Kidney glomerular epithelial cell (primary cell): ENCODE measurements around the gene PYM1.
"Not testable (repeated sequence)": the region's sequence is repeated elsewhere in the genome, so short reads cannot be mapped to it uniquely, and the experiment has no call there.

Experiments
- DNase-seq: peaks from one replicate; lab custom pipeline; 2025; lab: John Stamatoyannopoulos, UW

Gene PYM1

GRCh38 chr12:55938826-55939501, 11.3 kb upstream of the PYM1 start:
- DNase-seq: no peak

DNA sequence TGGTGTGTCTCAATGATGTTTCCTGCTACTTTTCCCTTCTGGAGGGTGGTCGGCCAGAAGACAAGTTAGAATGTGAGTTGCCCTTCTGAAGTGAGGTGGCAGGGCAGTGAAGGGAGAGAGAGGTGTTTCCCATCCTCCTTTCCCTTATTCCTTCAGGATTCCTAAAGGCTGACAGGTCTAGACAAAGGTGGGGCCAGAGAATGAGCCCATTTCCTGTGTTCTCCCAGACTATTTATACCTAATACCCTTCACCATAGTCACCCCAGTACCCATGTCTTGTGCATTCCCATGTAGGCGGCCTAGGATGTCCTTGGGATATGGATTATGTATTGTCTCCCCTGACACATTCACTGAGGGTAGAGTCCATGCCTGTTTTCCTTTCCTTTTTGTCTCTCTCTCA, 10.3 kb upstream of the PYM1 start:
- DNase-seq: no peak

- DNase-seq: no peak
These were observed 8.1 kb upstream of the PYM1 start for GRCh38 chr12:55935738-55936151.

DNA sequence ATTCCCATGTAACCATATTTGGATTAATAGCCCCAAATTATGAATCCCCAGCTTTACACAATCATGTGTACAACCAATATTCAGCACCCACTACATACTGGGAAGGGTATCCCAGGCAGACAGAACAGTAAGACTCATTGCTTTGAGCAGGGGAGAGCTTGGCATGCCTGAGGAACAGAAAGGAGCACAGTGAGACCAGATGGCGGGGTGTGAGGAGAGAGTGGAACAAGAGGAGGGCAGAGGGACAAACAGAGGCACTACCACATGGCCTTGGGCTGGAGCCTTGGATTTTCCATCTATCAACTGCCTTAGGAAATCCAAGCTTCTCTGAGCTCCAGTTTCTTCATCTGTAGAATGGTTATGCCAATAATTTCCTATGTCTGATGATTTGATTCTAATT, 7.1 kb upstream of the PYM1 start:
- DNase-seq: no peak

DNA sequence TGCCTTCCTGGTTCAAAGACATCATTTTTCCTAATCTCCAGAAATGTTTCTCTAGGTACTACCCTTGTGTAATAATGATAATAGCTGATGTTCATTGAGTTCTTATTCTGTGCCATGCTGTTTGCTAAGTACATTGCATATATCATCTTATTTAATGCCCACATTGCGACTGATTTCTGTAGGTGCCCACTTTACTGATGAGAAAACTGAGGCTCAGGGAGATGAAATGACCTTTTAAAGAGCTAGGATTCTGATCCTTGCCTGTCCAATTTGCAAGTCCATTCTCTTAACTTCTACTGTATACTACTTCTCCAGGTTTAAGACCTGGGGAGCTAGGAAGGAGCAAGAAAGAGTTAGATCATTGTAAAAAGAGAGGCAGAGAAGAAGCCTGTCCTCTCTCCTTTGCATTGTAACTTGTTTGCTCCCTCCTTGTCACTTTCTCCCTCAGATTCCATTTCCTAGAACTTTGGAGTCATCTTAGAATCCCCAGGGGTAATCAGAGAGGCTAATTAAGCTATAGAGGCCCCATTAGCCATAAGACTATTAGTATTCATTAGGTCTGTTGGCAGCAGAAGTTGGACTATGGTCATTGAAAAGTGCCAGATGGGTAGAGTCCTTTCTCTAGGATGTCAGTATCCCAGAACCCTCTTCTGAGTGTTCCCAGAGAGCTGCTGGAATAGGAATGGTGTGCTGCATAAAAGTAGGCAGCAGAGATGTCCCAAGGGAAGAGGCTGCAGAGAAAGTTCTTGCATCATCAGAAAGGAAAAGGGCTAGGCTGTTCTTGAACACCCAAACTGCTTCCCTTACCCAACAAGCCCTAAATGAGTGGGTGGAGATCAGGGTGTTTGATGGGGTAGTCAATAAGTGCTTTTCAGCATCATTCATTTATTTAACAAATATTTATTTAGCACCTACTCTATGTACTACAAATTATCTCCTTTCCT, 6.4 kb upstream of the PYM1 start:
- no peak for DNase-seq

GRCh38 chr12:55933169-55933798, 5.6 kb upstream of the PYM1 start:
- DNase-seq: peak; percentile 8

DNA sequence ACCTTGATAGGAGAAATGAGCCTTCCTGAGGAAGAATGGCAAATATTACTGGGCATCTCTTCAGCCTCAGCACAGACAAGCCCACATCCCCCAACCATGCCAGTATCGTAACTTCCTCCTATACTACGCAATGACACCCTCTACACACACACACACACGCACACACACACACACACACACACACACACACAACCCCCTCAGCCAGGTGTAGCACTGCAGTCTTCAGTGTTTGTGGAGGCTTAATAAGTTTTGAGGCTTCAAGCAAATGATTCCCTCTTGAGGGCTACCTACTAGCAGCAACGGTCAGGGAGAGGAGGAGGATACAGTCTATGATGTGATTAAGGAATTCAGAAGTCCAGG, 4.8 kb upstream of the PYM1 start:
- no peak for DNase-seq

- peak; percentile 26 for DNase-seq
These were observed 4.3 kb upstream of the PYM1 start for GRCh38 chr12:55931780-55932550.

DNA sequence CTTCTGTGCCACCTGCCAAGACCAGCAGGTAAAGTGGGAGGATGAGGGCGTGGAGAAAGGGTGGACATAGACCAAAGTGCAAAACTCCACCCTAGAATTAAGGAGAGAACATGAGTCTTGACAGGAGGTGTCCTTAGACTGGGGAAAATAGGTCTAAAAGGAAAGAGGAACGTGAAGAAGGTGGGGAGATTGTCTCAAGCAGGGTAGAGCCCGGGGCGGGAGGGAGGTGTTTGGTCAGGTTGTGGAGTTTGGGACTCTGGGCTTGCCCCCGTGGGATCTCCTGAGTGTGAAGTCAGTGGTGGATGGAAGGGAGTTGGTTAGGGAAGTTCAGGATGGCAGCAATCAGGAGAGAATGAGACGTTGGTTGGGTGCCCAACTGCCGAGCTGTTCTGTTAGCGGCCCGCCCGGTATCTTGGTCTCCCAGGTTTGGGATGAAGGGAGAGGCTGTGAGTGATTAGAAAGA, 3.7 kb upstream of the PYM1 start:
- no peak for DNase-seq

DNA sequence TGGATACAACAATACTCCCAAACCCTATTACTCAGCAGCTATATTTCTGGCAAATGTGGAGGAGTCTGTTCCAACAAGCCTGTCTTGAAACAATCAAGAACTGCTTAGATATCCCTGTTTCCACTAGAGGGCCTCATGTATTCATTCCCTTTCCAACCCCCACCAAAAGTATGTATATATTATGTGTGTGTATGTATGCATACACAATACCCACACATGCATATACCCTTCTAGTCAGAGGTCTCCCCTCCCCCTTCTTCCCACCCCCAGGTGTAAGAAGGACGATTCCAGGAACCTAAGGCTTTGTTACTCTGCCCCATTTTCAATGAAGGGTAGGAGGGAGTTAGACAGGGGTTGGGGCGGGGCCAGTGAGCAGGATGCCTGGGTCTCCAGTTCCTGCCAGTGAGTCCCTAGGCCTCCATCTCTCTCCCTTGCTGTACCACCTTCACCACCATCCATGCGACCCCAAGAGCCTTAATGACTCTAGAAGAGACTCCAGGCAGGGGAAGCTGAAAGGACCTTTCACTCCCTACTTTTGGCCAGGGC, 3.1 kb upstream of the PYM1 start, which contains the start of gene DGKA:
Gene DGKA (plus strand): TSS at position 392 of the 546 bp plus-strand sequence. CDS start 5,342 bp downstream, outside the sequence.
- DNase-seq: peak; percentile 48

- no peak for DNase-seq
These were observed 1.7 kb upstream of the PYM1 start for GRCh38 chr12:55929306-55929791.

GRCh38 chr12:55926738-55927587, 731 bp downstream of the PYM1 start:
- DNase-seq: peak; percentile 81

GRCh38 chr12:55925870-55926737, 1.6 kb downstream of the PYM1 start:
- DNase-seq: no peak

- no peak for DNase-seq
These were observed 2.3 kb downstream of the PYM1 start for GRCh38 chr12:55925371-55925770.

GRCh38 chr12:55923648-55924047, 4.0 kb downstream of the PYM1 start:
- DNase-seq: not testable (repeated sequence)

GRCh38 chr12:55922126-55922525, 5.6 kb downstream of the PYM1 start:
- no peak for DNase-seq

DNA sequence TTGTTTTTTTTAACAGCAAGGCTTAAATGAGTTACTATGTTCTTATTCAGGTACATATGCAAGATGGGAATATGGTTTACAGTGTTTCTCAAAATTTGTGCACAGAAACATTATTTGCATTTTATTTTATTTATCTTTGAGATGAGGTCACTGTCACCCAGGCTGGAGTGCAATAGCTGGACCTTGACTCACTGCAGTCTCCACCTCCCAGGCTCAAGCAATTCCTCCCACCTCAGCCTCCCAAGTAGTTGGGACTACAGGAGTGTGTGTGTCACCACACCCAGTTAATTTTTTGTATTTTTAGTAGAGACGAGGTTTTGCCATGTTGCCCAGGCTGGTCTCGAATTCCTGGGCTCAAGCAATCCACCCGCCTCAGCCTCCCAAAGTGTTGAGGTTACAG, 8.7 kb downstream of the PYM1 start:
- peak; percentile 35 for DNase-seq

GRCh38 chr12:55915482-55915859, 12.2 kb downstream of the PYM1 start:
- DNase-seq: no peak

GRCh38 chr12:55912908-55913307, 14.8 kb downstream of the PYM1 start:
- no peak for DNase-seq

- DNase-seq: no peak
These were observed 18.2 kb downstream of the PYM1 start for GRCh38 chr12:55909513-55909884.
